ENCODE data around the gene AKIRIN2. TPM values are rescaled to one million over a fixed set of nuclear protein-coding genes. Genes with fewer than 3 reads are reported as not detected.

The AKIRIN2 gene
- total and polyA plus RNA-seq, 2 of the 13 experiments (the other 11 are each of a cell fraction or from before 2014, with no cell fraction given): 15.6 to 23.4 TPM

- TF ChIP-seq YY1 (IDR thresholded peaks at IDR 0.05; ENCODE audit: insufficient read depth, insufficient replicate concordance, low read depth, low read length) (no peak), ZNF44 (CRISPR knock-in tag; IDR thresholded peaks at IDR 0.05) (no peak), ZNF75D (CRISPR knock-in tag; IDR thresholded peaks at IDR 0.05; ENCODE audit: borderline replicate concordance) (no peak), ZSCAN30 (CRISPR knock-in tag; IDR thresholded peaks at IDR 0.05) (no peak), U2AF2 (IDR thresholded peaks at IDR 0.05; ENCODE audit: low read depth, low read length) (no peak), BHLHE40 (IDR thresholded peaks at IDR 0.05; ENCODE audit: low read length) (no peak), HIC2 (CRISPR knock-in tag; IDR thresholded peaks at IDR 0.05; ENCODE audit: low read depth) (peak; percentile 56; the same call in 1 of the 2 replicates), HNRNPL (IDR thresholded peaks at IDR 0.05; ENCODE audit: low read depth, low read length) (no peak), ZNF598 (CRISPR knock-in tag; IDR thresholded peaks at IDR 0.05; ENCODE audit: borderline replicate concordance) (no peak), SOX5 (CRISPR knock-in tag; IDR thresholded peaks at IDR 0.05; ENCODE audit: borderline replicate concordance) (peak; percentile 55; the same call in 1 of the 2 replicates), MZF1 (CRISPR knock-in tag; IDR thresholded peaks at IDR 0.05; ENCODE audit: borderline replicate concordance) (no peak), KAT7 (CRISPR knock-in tag; IDR thresholded peaks at IDR 0.05; ENCODE audit: borderline replicate concordance) (no peak), ATF7-NPFF (CRISPR knock-in tag; IDR thresholded peaks at IDR 0.05; ENCODE audit: low read depth) (no peak), ETV6 (CRISPR knock-in tag; conservative IDR thresholded peaks at IDR 0.05) (no peak), ZBTB4 (CRISPR knock-in tag; IDR thresholded peaks at IDR 0.05; ENCODE audit: borderline replicate concordance) (no peak), IKZF4 (CRISPR knock-in tag; IDR thresholded peaks at IDR 0.05; ENCODE audit: borderline replicate concordance, low read depth, not compliant biosample characterization) (no peak), FOXC1 (CRISPR knock-in tag; IDR thresholded peaks at IDR 0.05; ENCODE audit: borderline replicate concordance) (no peak), CERS6 (CRISPR knock-in tag; IDR thresholded peaks at IDR 0.05) (no peak), ZNF510 (CRISPR knock-in tag; IDR thresholded peaks at IDR 0.05; ENCODE audit: low read depth) (no peak), ZNF607 (CRISPR knock-in tag; IDR thresholded peaks at IDR 0.05; ENCODE audit: borderline replicate concordance) (no peak), ZNF331 (CRISPR knock-in tag; IDR thresholded peaks at IDR 0.05) (peak; percentile 87), ZSCAN5A (CRISPR knock-in tag; IDR thresholded peaks at IDR 0.05; ENCODE audit: borderline replicate concordance) (no peak)
Observed at GRCh38 chr6:87723170-87724078, 21.4 kb upstream of the AKIRIN2 start (continued).
